NCI-H1092 (cell line): ENCODE data around the gene ZAR1L.
"Not testable (repeated sequence)": the region's sequence is repeated elsewhere in the genome, so short reads cannot be mapped to it uniquely, and the experiment has no call there.

Experiments
- DNase-seq: peaks from one replicate; lab custom pipeline; 2025; lab: John Stamatoyannopoulos, UW

ZAR1L gene

GRCh38 chr13:32315238-32316027 is at the start of gene ZAR1L, which contains the start of gene BRCA2:
TSS of gene ZAR1L (minus strand) at chr13:32315363. CDS start at chr13:32311925, 3,438 bp downstream.
TSS of gene BRCA2 (plus strand) at chr13:32315508. CDS start at chr13:32316461, 953 bp downstream.
- DNase-seq = peak; percentile 68

- no peak for DNase-seq
These were observed 47.4 kb upstream of the ZAR1L start for GRCh38 chr13:32362574-32362973.

- not testable (repeated sequence) for DNase-seq
These were observed 40.8 kb upstream of the ZAR1L start for GRCh38 chr13:32355935-32356334.

GRCh38 chr13:32354040-32354439 is 38.9 kb upstream of the ZAR1L start:
- no peak for DNase-seq

- not testable (repeated sequence) for DNase-seq
These were observed 35.8 kb upstream of the ZAR1L start for GRCh38 chr13:32350839-32351441.

GRCh38 chr13:32347651-32348050 is 32.5 kb upstream of the ZAR1L start:
- no peak for DNase-seq

GRCh38 chr13:32340914-32341313 is 25.8 kb upstream of the ZAR1L start:
- DNase-seq = no peak

- DNase-seq = no peak
These were observed 19.5 kb upstream of the ZAR1L start for GRCh38 chr13:32334671-32335070.

- DNase-seq = no peak
These were observed 15.3 kb upstream of the ZAR1L start for GRCh38 chr13:32330441-32330840.

GRCh38 chr13:32323912-32324311 is 8.7 kb upstream of the ZAR1L start:
- no peak for DNase-seq

GRCh38 chr13:32320528-32320927 is 5.4 kb upstream of the ZAR1L start:
- DNase-seq = no peak

GRCh38 chr13:32317716-32318465 is 2.7 kb upstream of the ZAR1L start:
- no peak for DNase-seq

GRCh38 chr13:32316501-32316900 is 1.3 kb upstream of the ZAR1L start:
- no peak for DNase-seq

GRCh38 chr13:32316028-32316339 is 821 bp upstream of the ZAR1L start:
- DNase-seq = peak; percentile 34

GRCh38 chr13:32314271-32315237 is 609 bp downstream of the ZAR1L start:
- no peak for DNase-seq

GRCh38 chr13:32311188-32311897 is 3.8 kb downstream of the ZAR1L start:
- DNase-seq = no peak

- DNase-seq = peak; percentile 2
These were observed 4.9 kb downstream of the ZAR1L start for GRCh38 chr13:32310134-32310706.

- no peak for DNase-seq
These were observed 5.6 kb downstream of the ZAR1L start for GRCh38 chr13:32309312-32310133.

- no peak for DNase-seq
These were observed 9.5 kb downstream of the ZAR1L start for GRCh38 chr13:32305646-32306045.

- no peak for DNase-seq
These were observed 12.7 kb downstream of the ZAR1L start for GRCh38 chr13:32302461-32302860.
